Gastrocnemius medialis (tissue), 4 donors: Measurements from ENCODE around the gene EPS8L2. TPM values are rescaled to one million over a fixed set of nuclear protein-coding genes. Genes with fewer than 3 reads are reported as not detected.
A peak's percentile ranks its signal among the peaks of the same experiment; 100 is the strongest.

Experiments used
- ATAC-seq, 2 donors: fragments of 150-250 bp; one replicate each; pipeline ENCODE4 v1.9.1; 2016
- DNase-seq, 2 donors: peaks; one replicate each; pipeline ENCODE4 v3.0.0-alpha.2; 2019
- H3K27ac ChIP-seq, 4 donors: fragments of 200-600 bp; sonication (generic); 1 replicate in 1 of 4; 2 replicates in 3 of 4; pipeline ENCODE4 v1.5.1; 2016 to 2018; ENCODE audit warnings: mild to moderate bottlenecking in 2 of 4, moderate library complexity in 1 of 4
- H3K27me3 ChIP-seq, 3 donors: fragments of 200-600 bp; sonication (generic) in 2 of 3; 1 replicate in 1 of 3; 2 replicates in 2 of 3; pipeline versions ENCODE4 v1.5.1 to v1.6.0; 2016 to 2019; ENCODE audit warnings: mild to moderate bottlenecking in 1 of 3, moderate library complexity in 1 of 3
- H3K36me3 ChIP-seq, 2 donors: fragments of 200-600 bp; sonication (generic) in 1 of 2; one replicate each; pipeline ENCODE4 v1.5.1; 2017 to 2018
- H3K4me1 ChIP-seq, 2 donors: fragments of 200-600 bp; sonication (generic) in 1 of 2; one replicate each; pipeline ENCODE4 v1.5.1; 2016 to 2017; ENCODE audit warnings: mild to moderate bottlenecking in 2 of 2
- H3K4me3 ChIP-seq, 4 donors: fragments of 200-600 bp; sonication (generic) in 3 of 4; 1 replicate in 1 of 4; 2 replicates in 3 of 4; pipeline ENCODE4 v1.5.1; 2016 to 2019; ENCODE audit warnings: mild to moderate bottlenecking in 2 of 4
- H3K9me3 ChIP-seq, 3 donors: fragments of 200-600 bp; sonication (generic) in 2 of 3; 1 replicate in 1 of 3; 2 replicates in 2 of 3; pipeline ENCODE4 v1.5.1; 2016 to 2019
- POLR2A ChIP-seq, 2 donors: fragments of 450-650 bp; IDR thresholded peaks; one replicate each; pipeline ENCODE4 v1.6.1; 2017; ENCODE audit warnings: antibody characterized with exemption in 2 of 2, mild to moderate bottlenecking in 2 of 2, moderate library complexity in 2 of 2
- in situ Hi-C, 4 donors: fragments of 200-750 bp; cut with MboI; loops; one replicate each; pipeline versions ENCODE4 v1.15.0 to v1.8.0; 2017; ENCODE audit warnings: low sequenced_read_pairs in 4 of 4
- intact Hi-C: fragments of 100-400 bp; cut with DNase I; formaldehyde crosslinking; loops from one replicate; pipeline ENCODE4 v1.15.1; 2023; ENCODE audit warnings: low total_unique reads
- total RNA-seq, 4 donors: library from RNA; depleted of rRNA; stranded (reverse); fragments of >200 nt; gene quantifications; one replicate each; pipeline versions ENCODE4 v1.1.0 to v1.2.3, GENCODE V29; 2016
- TF ChIP-seq, protein P1 (sequence below), 5 experiments: fragments of 450-650 bp in 3 of 5; fragments of 200-600 bp in 2 of 5; sonication (generic) in 2 of 5; IDR thresholded peaks in 4 of 5; conservative IDR thresholded peaks in 1 of 5; 1 replicate in 4 of 5; 2 replicates in 1 of 5; pipeline ENCODE4 v1.5.1; 2016 to 2019; ENCODE audit warnings: antibody characterized with exemption in 5 of 5, mild to moderate bottlenecking in 3 of 5, moderate library complexity in 3 of 5

EPS8L2 gene
- total RNA-seq, 4 donors from 2014 or later = 0.42 to 3.3 (median 1.8) TPM

DNA sequence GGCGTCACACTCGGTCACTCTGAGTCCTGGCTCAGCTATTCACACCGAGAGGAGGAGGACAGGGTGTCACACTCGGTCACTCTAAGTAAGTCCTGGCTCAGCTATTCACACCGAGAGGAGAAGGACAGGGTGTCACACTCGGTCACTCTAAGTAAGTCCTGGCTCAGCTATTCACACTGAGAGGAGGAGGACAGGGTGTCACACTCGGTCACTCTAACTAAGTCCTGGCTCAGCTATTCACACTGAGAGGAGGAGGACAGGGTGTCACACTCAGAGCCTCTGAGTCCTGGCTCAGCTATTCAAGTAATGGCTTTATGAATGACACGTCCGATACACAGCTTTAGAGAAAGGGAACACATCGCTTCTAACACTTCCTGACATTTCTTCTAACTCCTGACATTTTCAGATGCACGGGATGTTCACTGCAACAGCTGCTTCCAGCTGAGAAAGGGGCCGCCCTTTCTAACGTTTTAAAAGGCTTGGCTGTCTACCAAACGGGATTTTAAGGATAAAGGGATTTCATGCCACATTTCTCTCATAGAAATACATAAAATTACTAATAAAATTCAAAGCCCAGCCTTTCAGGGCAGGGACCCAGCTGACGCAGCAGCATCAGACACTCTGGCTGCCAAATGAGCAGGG lies 40.8 kb upstream of the EPS8L2 start:
- H3K4me3 ChIP-seq = peak overlapping the region in 1 of 4 donors; percentile 5
- H3K27ac ChIP-seq = peak overlapping the region; percentile 4 to 74 (median 64)
- ATAC-seq (peak; percentile 14 to 51), DNase-seq (peak in 1 of 2 donors; percentile 55)
- intact Hi-C loops = no loop called here
- no peaks in the 10 kb centered on the region for H3K27me3 ChIP-seq
- in situ Hi-C loops = no loop called here
- peaks cover 9 to 13% of the 10 kb centered on the region in 2 donors for H3K4me1 ChIP-seq
- no peak for TF ChIP-seq POLR2A (IDR thresholded peaks at IDR 0.05)
- TF ChIP-seq, protein P1, sequence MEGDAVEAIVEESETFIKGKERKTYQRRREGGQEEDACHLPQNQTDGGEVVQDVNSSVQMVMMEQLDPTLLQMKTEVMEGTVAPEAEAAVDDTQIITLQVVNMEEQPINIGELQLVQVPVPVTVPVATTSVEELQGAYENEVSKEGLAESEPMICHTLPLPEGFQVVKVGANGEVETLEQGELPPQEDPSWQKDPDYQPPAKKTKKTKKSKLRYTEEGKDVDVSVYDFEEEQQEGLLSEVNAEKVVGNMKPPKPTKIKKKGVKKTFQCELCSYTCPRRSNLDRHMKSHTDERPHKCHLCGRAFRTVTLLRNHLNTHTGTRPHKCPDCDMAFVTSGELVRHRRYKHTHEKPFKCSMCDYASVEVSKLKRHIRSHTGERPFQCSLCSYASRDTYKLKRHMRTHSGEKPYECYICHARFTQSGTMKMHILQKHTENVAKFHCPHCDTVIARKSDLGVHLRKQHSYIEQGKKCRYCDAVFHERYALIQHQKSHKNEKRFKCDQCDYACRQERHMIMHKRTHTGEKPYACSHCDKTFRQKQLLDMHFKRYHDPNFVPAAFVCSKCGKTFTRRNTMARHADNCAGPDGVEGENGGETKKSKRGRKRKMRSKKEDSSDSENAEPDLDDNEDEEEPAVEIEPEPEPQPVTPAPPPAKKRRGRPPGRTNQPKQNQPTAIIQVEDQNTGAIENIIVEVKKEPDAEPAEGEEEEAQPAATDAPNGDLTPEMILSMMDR (IDR thresholded peaks at IDR 0.05 in 4 of 5, conservative IDR thresholded peaks at IDR 0.05 in 1 of 5) = no peak
- no peaks in the 10 kb centered on the region for H3K36me3 ChIP-seq
- H3K9me3 ChIP-seq = no peaks in the 10 kb centered on the region

DNA sequence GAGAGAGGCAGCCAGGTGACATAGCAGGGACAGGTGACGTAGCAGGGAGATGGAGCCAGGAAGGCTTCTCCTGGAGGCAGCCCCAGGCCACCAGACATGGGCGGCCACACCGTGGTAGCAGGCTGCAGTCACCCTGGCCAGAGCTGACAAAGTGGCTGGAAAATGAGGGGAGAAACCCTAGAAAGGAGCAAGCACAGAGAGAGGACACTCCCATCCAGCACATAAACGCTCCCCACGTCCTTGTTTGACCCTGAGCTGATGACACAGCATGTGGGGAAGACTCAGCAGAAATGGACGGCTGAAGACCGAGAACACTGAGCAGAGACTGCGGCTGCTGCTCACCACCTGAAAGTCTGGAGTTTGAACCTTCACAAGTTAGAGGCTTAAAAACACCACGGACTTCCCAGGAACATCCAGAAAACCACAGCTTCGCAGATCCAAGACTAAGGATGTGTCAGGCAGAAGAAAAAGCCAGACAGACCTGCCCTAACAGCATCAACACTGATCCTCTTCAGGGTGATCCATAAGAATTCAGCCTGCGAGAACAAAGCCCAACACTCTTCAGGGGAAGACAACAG lies 40.2 kb upstream of the EPS8L2 start:
- intact Hi-C loops (no loop called here), in situ Hi-C loops (no loop called here)
- peak overlapping the region in 1 of 4 donors; percentile 5 for H3K4me3 ChIP-seq

DNA sequence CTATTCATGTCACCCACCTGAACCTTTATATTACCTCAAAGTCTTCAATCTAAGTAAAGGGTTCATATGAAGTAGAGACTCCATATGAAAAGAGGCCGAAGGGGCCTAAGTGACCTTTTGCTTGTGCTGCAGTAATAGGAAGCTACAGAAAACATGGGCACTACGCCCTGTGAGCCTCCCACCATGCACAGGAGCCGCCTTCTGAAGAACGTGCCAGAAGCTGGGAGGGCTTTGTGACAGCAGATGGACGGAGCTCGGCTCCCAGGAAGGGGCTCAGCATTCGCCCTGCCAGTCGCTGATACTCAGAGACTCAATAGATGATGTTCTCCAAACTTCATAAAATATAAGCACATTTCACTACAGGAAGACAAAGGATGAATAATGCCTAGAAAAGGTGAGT lies 32.2 kb upstream of the EPS8L2 start:
- no peak overlapping the region for H3K4me3 ChIP-seq
- intact Hi-C loops = no loop called here
- DNase-seq = no peak
- no peaks in the 10 kb centered on the region for H3K4me1 ChIP-seq
- in situ Hi-C loops = no loop called here
- H3K36me3 ChIP-seq = peaks cover 0 to 41% of the 10 kb centered on the region in 2 donors
- no peaks in the 10 kb centered on the region for H3K27me3 ChIP-seq
- no peak for ATAC-seq
- H3K9me3 ChIP-seq = no peaks in the 10 kb centered on the region
- no peak for TF ChIP-seq POLR2A (IDR thresholded peaks at IDR 0.05)
- TF ChIP-seq, protein P1 (IDR thresholded peaks at IDR 0.05 in 4 of 5, conservative IDR thresholded peaks at IDR 0.05 in 1 of 5) = no peak
- no peak overlapping the region for H3K27ac ChIP-seq

More for the DNA sequence above, 40.2 kb upstream of the EPS8L2 start:
- Histone ChIP-seq H3K27me3 (no peaks in the 10 kb centered on the region), H3K36me3 (no peaks in the 10 kb centered on the region), H3K9me3 (no peaks in the 10 kb centered on the region), H3K4me1 (peaks cover 9 to 13% of the 10 kb centered on the region in 2 donors), H3K27ac (peak overlapping the region; percentile 4 to 74 (median 64))
- TF ChIP-seq POLR2A (IDR thresholded peaks at IDR 0.05) = no peak
- TF ChIP-seq, protein P1 (IDR thresholded peaks at IDR 0.05 in 4 of 5, conservative IDR thresholded peaks at IDR 0.05 in 1 of 5) = no peak
- peak; percentile 43 to 68 for DNase-seq
- ATAC-seq = peak; percentile 88 to 92

DNA sequence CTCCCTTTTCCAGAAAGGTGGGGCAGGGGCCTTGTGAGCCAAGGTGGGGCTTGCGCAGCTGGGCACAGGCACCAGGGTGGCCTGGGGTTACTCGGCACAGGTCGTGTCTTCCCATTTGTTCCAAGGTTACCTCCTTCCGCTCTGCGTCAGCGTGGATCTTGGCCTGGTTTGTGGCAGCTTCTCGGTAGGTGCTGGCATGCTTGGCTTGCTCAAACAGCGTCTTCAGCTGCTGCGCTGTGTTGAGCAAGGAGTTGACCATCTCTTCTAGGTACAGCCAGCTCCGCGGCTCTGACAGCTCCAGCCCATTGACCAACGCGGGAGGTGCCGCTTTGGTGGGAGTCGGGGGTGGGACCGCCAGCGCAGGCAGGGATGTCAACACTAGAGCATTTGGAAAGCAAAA lies 31.6 kb upstream of the EPS8L2 start:
- in situ Hi-C loops (no loop called here), intact Hi-C loops (no loop called here)
- no peak overlapping the region for H3K27ac ChIP-seq
- DNase-seq (no peak), ATAC-seq (no peak)
- no peaks in the 10 kb centered on the region for H3K4me1 ChIP-seq
- TF ChIP-seq POLR2A (IDR thresholded peaks at IDR 0.05) = no peak
- TF ChIP-seq, protein P1 (IDR thresholded peaks at IDR 0.05 in 4 of 5, conservative IDR thresholded peaks at IDR 0.05 in 1 of 5) = no peak
- no peaks in the 10 kb centered on the region for H3K9me3 ChIP-seq
- H3K4me3 ChIP-seq = no peak overlapping the region
- H3K36me3 ChIP-seq = peaks cover 0 to 42% of the 10 kb centered on the region in 2 donors
- H3K27me3 ChIP-seq = no peaks in the 10 kb centered on the region
